Liver (tissue), 9 donors: ENCODE measurements around the gene MMP25. TPM values are rescaled to one million over a fixed set of nuclear protein-coding genes. Genes with fewer than 3 reads are reported as not detected.

Experiments
- DNase-seq: peaks from one replicate; pipeline ENCODE4 v3.0.0-alpha.2; 2017; ENCODE audit warnings: low spot score
- H3K27ac ChIP-seq, 2 donors: one replicate each; pipeline ENCODE4 v1.7.0; 2013; ENCODE audit warnings: inconsistent platforms in 2 of 2, low read length in 2 of 2, control low read depth in 1 of 2, low read depth in 1 of 2, mild to moderate bottlenecking in 1 of 2
- H3K27me3 ChIP-seq, 4 donors: one replicate each; pipeline versions ENCODE4 v1.6.1 to v1.7.0; 2013; ENCODE audit warnings: low read length in 3 of 4, inconsistent platforms in 1 of 4, mild to moderate bottlenecking in 1 of 4, moderate library complexity in 1 of 4; ENCODE audit not compliant: control insufficient read depth in 4 of 4, insufficient read depth in 4 of 4
- H3K36me3 ChIP-seq, 4 donors: one replicate each; pipeline versions ENCODE4 v1.6.1 to v1.7.0; 2013; ENCODE audit warnings: low read length in 3 of 4, mild to moderate bottlenecking in 3 of 4, low read depth in 1 of 4, moderate library complexity in 1 of 4; ENCODE audit not compliant: control insufficient read depth in 4 of 4, insufficient read depth in 3 of 4
- H3K4me1 ChIP-seq, 4 donors: one replicate each; pipeline versions ENCODE4 v1.6.1 to v1.7.0; 2013; ENCODE audit warnings: low read length in 3 of 4, mild to moderate bottlenecking in 3 of 4, moderate library complexity in 1 of 4; ENCODE audit not compliant: control insufficient read depth in 4 of 4, insufficient read depth in 4 of 4
- H3K4me3 ChIP-seq, 3 donors: one replicate each; pipeline versions ENCODE4 v1.6.1 to v1.7.0; 2013; ENCODE audit warnings: low read length in 3 of 3, control low read depth in 1 of 3, low read depth in 1 of 3, mild to moderate bottlenecking in 1 of 3
- H3K9ac ChIP-seq, 2 donors: one replicate each; pipeline ENCODE4 v1.7.0; 2013; ENCODE audit warnings: low read length in 2 of 2, mild to moderate bottlenecking in 2 of 2, moderate library complexity in 2 of 2, control low read depth in 1 of 2, low read depth in 1 of 2
- H3K9me3 ChIP-seq, 4 donors: one replicate each; pipeline versions ENCODE4 v1.6.1 to v1.7.0; 2013; ENCODE audit warnings: low read length in 3 of 4; ENCODE audit not compliant: control insufficient read depth in 4 of 4
- EGR1 ChIP-seq, 2 donors: IDR thresholded peaks; 2 replicates each; pipeline ENCODE4 v1.6.1; 2016 to 2018; ENCODE audit warnings: antibody characterized with exemption in 2 of 2, low read depth in 2 of 2
- FOXA1 ChIP-seq: IDR thresholded peaks from 2 replicates; pipeline ENCODE4 v1.6.1; 2016; ENCODE audit warnings: antibody characterized with exemption
- FOXA2 ChIP-seq: IDR thresholded peaks from 2 replicates; pipeline ENCODE4 v1.6.1; 2016; ENCODE audit warnings: antibody characterized with exemption
- GABPA ChIP-seq, 2 donors: IDR thresholded peaks in 1 of 2; conservative IDR thresholded peaks in 1 of 2; 2 replicates each; pipeline ENCODE4 v1.6.1; 2016; ENCODE audit warnings: antibody characterized with exemption in 2 of 2, mild to moderate bottlenecking in 1 of 2, moderate library complexity in 1 of 2
- HNF4A ChIP-seq, 2 donors: conservative IDR thresholded peaks; 2 replicates each; pipeline ENCODE4 v1.6.1; 2016; ENCODE audit warnings: antibody characterized with exemption in 2 of 2, mild to moderate bottlenecking in 2 of 2
- HNF4G ChIP-seq: IDR thresholded peaks from 2 replicates; pipeline ENCODE4 v1.6.1; 2016; ENCODE audit warnings: antibody characterized with exemption
- JUND ChIP-seq, 2 donors: IDR thresholded peaks; 2 replicates each; pipeline ENCODE4 v1.6.1; 2016; ENCODE audit warnings: antibody characterized with exemption in 2 of 2
- MAX ChIP-seq: IDR thresholded peaks from 2 replicates; pipeline ENCODE4 v1.6.1; 2016; ENCODE audit warnings: antibody characterized with exemption
- NR2F2 ChIP-seq: IDR thresholded peaks from 2 replicates; pipeline ENCODE4 v1.6.1; 2016; ENCODE audit warnings: antibody characterized with exemption
- RAD21 ChIP-seq, 2 donors: IDR thresholded peaks; 2 replicates each; pipeline ENCODE4 v1.6.1; 2016; ENCODE audit warnings: antibody characterized with exemption in 2 of 2, mild to moderate bottlenecking in 2 of 2
- REST ChIP-seq: IDR thresholded peaks from 2 replicates; pipeline ENCODE4 v1.6.1; 2016; ENCODE audit warnings: antibody characterized with exemption, mild to moderate bottlenecking
- RXRA ChIP-seq, 2 donors: IDR thresholded peaks; 2 replicates each; pipeline ENCODE4 v1.6.1; 2017 to 2018; ENCODE audit warnings: antibody characterized with exemption in 2 of 2, mild to moderate bottlenecking in 1 of 2
- SP1 ChIP-seq: IDR thresholded peaks from 2 replicates; pipeline ENCODE4 v1.6.1; 2018; ENCODE audit warnings: antibody characterized with exemption, mild to moderate bottlenecking
- TAF1 ChIP-seq: conservative IDR thresholded peaks from 2 replicates; pipeline ENCODE4 v1.6.1; 2016; ENCODE audit warnings: antibody characterized with exemption, mild to moderate bottlenecking
- YY1 ChIP-seq: IDR thresholded peaks from 2 replicates; pipeline ENCODE4 v1.6.1; 2016; ENCODE audit warnings: antibody characterized with exemption, mild to moderate bottlenecking
- ZBTB33 ChIP-seq: IDR thresholded peaks from 2 replicates; pipeline ENCODE4 v1.6.1; 2016; ENCODE audit warnings: antibody characterized with exemption
- WGBS: extraction: QIAGEN DNeasy Blood & Tissue Kit; methylation state at CpG from one replicate; pipeline ENCODE4 v1.1.7; 2013; 5-methylcytosine and 5-hydroxymethylcytosine counted together
- polyA plus RNA-seq, 2 donors: library from polyadenylated mRNA; stranded (reverse) in 1 of 2; unstranded in 1 of 2; fragments of 200-250 nt in 1 of 2; fragments of >200 nt in 1 of 2; fragmentation: Nextera tagmentation in 1 of 2; extraction: Ambion mirVana in 1 of 2; gene quantifications; one replicate each; pipeline versions ENCODE4 v1.2.1 to v1.2.3, GENCODE V29; 2013 to 2015
- total RNA-seq, 2 donors: library from RNA; depleted of rRNA; stranded (reverse); fragments of >200 nt; gene quantifications; one replicate each; pipeline ENCODE4 v1.2.3, GENCODE V29; 2014
- TF ChIP-seq, protein P1 (sequence below): fragments of 150-350 bp; IDR thresholded peaks from 2 replicates; pipeline ENCODE4 v1.5.1; 2017; ENCODE audit warnings: improper control_type of control experiment, low read depth, low read length; ENCODE audit not compliant: missing input control
- TF ChIP-seq, protein P2 (sequence below): IDR thresholded peaks from 2 replicates; pipeline ENCODE4 v1.6.1; 2016; ENCODE audit warnings: antibody characterized with exemption
- donor health status: healthy.
- donor health status: healthy.
- donor health status: healthy.
- donor health status: healthy.
- donor health status: healthy.

MMP25 gene
- total and polyA plus RNA-seq, 4 donors: 0.47 to 2.7 (median 0.96) TPM

GRCh38 chr16:3091551-3091950, 45.2 kb downstream of the MMP25 start:
- H3K36me3 ChIP-seq: no peaks in the 10 kb centered on the region
- H3K4me3 ChIP-seq: no peak overlapping the region
- H3K4me1 ChIP-seq: peaks cover 0 to 10% (median 0%) of the 10 kb centered on the region in 4 donors
- no peaks in the 10 kb centered on the region for H3K9me3 ChIP-seq
- no peak overlapping the region for H3K27ac ChIP-seq
- no peak overlapping the region for H3K9ac ChIP-seq
- no peak for DNase-seq
- TF ChIP-seq MAX: no peak
- no peak for TF ChIP-seq RAD21 (IDR thresholded peaks at IDR 0.05)
- TF ChIP-seq GABPA (IDR thresholded peaks at IDR 0.05 in 1 of 2, conservative IDR thresholded peaks at IDR 0.05 in 1 of 2): no peak
- no peak for TF ChIP-seq FOXA2
- TF ChIP-seq HNF4G: no peak
- TF ChIP-seq HNF4A (conservative IDR thresholded peaks at IDR 0.05): no peak
- TF ChIP-seq, protein P1, sequence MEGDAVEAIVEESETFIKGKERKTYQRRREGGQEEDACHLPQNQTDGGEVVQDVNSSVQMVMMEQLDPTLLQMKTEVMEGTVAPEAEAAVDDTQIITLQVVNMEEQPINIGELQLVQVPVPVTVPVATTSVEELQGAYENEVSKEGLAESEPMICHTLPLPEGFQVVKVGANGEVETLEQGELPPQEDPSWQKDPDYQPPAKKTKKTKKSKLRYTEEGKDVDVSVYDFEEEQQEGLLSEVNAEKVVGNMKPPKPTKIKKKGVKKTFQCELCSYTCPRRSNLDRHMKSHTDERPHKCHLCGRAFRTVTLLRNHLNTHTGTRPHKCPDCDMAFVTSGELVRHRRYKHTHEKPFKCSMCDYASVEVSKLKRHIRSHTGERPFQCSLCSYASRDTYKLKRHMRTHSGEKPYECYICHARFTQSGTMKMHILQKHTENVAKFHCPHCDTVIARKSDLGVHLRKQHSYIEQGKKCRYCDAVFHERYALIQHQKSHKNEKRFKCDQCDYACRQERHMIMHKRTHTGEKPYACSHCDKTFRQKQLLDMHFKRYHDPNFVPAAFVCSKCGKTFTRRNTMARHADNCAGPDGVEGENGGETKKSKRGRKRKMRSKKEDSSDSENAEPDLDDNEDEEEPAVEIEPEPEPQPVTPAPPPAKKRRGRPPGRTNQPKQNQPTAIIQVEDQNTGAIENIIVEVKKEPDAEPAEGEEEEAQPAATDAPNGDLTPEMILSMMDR: no peak
- no peak for TF ChIP-seq NR2F2
- no peak for TF ChIP-seq REST
- TF ChIP-seq TAF1: no peak
- TF ChIP-seq FOXA1: no peak
- TF ChIP-seq, protein P2, sequence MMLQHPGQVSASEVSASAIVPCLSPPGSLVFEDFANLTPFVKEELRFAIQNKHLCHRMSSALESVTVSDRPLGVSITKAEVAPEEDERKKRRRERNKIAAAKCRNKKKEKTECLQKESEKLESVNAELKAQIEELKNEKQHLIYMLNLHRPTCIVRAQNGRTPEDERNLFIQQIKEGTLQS: no peak
- no peak for TF ChIP-seq RXRA (IDR thresholded peaks at IDR 0.05)
- TF ChIP-seq YY1: no peak
- no peak for TF ChIP-seq EGR1 (IDR thresholded peaks at IDR 0.05; ENCODE audit: low read depth in 2 of 2)
- no peak for TF ChIP-seq SP1
- H3K27me3 ChIP-seq: no peaks in the 10 kb centered on the region
- WGBS: 90% methylated on average over 8 of the region's 8 CpGs

- no peak overlapping the region for H3K27ac ChIP-seq
These were observed 46.2 kb downstream of the MMP25 start for GRCh38 chr16:3092501-3092941.

More at GRCh38 chr16:3092501-3092941, 46.2 kb downstream of the MMP25 start:
- DNase-seq: no peak
- Histone ChIP-seq H3K9ac (no peak overlapping the region), H3K27me3 (no peaks in the 10 kb centered on the region), H3K9me3 (no peaks in the 10 kb centered on the region), H3K4me3 (no peak overlapping the region), H3K36me3 (no peaks in the 10 kb centered on the region), H3K4me1 (peaks cover 0 to 6% (median 0%) of the 10 kb centered on the region in 4 donors)
- WGBS: 81% methylated on average over 20 of the region's 20 CpGs
- TF ChIP-seq HNF4A (conservative IDR thresholded peaks at IDR 0.05) (no peak), YY1 (no peak), REST (no peak), FOXA2 (no peak), NR2F2 (no peak), HNF4G (no peak), ZBTB33 (no peak), EGR1 (IDR thresholded peaks at IDR 0.05; ENCODE audit: low read depth in 2 of 2) (no peak), TAF1 (no peak), JUND (IDR thresholded peaks at IDR 0.05) (no peak), GABPA (IDR thresholded peaks at IDR 0.05 in 1 of 2, conservative IDR thresholded peaks at IDR 0.05 in 1 of 2) (no peak)
- TF ChIP-seq, protein P1: no peak
